ENCODE data around the gene IKBKE. TPM values are rescaled to one million over a fixed set of nuclear protein-coding genes. Genes with fewer than 3 reads are reported as not detected.

The IKBKE gene
- total RNA-seq, 2 donors from 2014 or later: 3.6 to 6.1 TPM

DNA sequence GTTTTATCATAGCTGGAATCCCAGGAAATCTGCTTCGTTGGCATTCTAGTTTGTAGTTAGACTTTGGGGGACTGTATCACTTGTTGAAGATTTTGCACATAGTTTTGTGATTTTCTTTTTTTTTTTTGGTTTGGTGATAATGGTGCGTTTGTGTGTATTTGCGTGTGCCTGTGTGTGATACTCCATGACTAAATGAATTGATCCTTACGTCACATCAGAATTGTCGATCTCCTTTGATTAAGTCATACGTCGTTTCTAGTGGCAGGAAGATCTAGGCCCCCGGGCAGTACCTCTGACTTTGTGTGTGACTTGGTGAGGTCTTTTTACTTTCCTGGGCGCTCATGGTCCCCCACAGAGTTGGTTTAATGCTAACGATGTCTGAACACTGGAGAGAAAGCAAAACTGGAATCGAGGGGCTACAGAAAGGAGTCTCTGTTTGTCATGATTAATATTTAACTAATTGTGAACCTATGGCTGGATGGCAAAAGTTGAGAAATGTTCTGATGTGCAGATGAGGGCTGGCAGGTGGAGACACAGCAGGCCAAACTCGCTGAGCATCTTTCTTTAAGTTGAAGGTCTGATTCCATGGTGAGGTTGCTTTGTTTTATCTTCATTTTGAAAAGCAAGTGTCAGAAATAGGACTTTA lies 39.5 kb downstream of the IKBKE start:
- WGBS: 86% methylated on average over 12 of the region's 12 CpGs
- Histone ChIP-seq H3K27me3 (replicated peaks; ENCODE audit: insufficient read depth) (no peaks in the 10 kb centered on the region), H3K9me3 (no peaks in the 10 kb centered on the region), H3K36me3 (no peaks in the 10 kb centered on the region), H3K27ac (no peak overlapping the region), H3K4me1 (replicated peaks) (no peaks in the 10 kb centered on the region), H3K4me3 (no peak overlapping the region)
- no peak for DNase-seq (ENCODE audit: low spot score)
- TF ChIP-seq POLR2A (IDR thresholded peaks at IDR 0.05) (no peak), POLR2AphosphoS5 (IDR thresholded peaks at IDR 0.05) (no peak)
- TF ChIP-seq, protein P1, sequence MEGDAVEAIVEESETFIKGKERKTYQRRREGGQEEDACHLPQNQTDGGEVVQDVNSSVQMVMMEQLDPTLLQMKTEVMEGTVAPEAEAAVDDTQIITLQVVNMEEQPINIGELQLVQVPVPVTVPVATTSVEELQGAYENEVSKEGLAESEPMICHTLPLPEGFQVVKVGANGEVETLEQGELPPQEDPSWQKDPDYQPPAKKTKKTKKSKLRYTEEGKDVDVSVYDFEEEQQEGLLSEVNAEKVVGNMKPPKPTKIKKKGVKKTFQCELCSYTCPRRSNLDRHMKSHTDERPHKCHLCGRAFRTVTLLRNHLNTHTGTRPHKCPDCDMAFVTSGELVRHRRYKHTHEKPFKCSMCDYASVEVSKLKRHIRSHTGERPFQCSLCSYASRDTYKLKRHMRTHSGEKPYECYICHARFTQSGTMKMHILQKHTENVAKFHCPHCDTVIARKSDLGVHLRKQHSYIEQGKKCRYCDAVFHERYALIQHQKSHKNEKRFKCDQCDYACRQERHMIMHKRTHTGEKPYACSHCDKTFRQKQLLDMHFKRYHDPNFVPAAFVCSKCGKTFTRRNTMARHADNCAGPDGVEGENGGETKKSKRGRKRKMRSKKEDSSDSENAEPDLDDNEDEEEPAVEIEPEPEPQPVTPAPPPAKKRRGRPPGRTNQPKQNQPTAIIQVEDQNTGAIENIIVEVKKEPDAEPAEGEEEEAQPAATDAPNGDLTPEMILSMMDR (IDR thresholded peaks at IDR 0.05): no peak
- intact Hi-C loops (cut with DNase I): no loop called here

DNA sequence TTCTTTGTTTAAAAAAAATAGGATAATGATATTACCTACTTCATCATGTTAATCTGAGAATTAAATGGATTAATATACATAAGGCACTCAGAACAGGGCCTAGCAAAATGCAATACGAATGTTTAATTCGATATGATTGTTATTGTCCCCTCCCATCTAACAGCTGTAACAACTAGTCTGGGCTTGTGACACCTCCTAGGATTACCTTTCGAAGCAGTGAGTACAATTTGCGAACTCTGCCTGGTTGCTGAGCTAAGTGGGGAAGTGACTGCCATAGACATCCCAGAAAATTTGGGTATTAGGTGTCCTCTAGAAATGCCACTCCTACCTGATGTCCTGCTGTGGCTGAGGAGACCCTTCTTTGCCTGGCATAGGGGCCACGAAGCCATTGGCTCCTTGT lies 40.1 kb downstream of the IKBKE start:
- Histone ChIP-seq H3K4me1 (replicated peaks) (no peaks in the 10 kb centered on the region), H3K36me3 (no peaks in the 10 kb centered on the region), H3K4me3 (no peak overlapping the region), H3K9me3 (no peaks in the 10 kb centered on the region), H3K27ac (no peak overlapping the region), H3K27me3 (replicated peaks; ENCODE audit: insufficient read depth) (no peaks in the 10 kb centered on the region)
- intact Hi-C loops (cut with DNase I): no loop called here
- DNase-seq (ENCODE audit: low spot score): no peak
- 53% methylated on average over 5 of the region's 5 CpGs for WGBS
- TF ChIP-seq POLR2AphosphoS5 (IDR thresholded peaks at IDR 0.05): no peak
- TF ChIP-seq POLR2A (IDR thresholded peaks at IDR 0.05): no peak
- TF ChIP-seq, protein P1 (IDR thresholded peaks at IDR 0.05): no peak

DNA sequence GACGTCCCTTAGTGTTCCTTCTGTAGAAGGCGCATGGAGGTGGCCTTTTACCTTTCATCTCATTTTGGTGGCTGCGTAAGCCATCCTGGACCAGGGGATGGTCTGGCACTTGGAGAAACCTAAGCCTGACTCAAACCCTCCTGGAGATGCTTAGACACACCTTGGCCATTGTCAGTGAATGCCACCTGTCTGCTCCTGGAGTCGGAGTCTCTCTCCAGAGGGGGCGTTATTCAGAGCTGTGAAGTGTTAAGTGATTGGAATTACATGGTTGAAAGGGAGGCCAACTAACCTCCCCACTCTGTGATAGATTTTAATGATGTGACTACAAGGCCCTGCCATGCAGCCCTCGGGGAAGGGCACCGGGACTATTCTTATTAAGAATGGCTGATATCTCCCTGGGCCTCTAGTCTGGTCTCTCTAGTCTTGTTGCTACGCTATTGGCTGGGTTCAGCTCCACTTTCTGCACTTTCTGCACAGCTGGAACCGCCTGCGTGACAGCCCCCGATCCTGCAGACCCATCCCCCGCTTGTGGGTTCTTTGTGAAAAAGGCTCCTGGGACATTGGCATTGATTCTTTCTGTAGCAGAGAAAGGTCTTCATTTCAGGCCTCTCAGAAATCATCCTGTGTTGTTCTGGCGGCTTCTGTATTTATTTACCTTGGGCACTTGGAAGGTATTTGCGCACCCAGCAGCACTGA lies 41.2 kb downstream of the IKBKE start:
- H3K27me3 ChIP-seq (replicated peaks; ENCODE audit: insufficient read depth): no peaks in the 10 kb centered on the region
- no peaks in the 10 kb centered on the region for H3K36me3 ChIP-seq
- no peak for TF ChIP-seq POLR2AphosphoS5 (IDR thresholded peaks at IDR 0.05)
- TF ChIP-seq, protein P1 (IDR thresholded peaks at IDR 0.05): no peak
- no peak for TF ChIP-seq POLR2A (IDR thresholded peaks at IDR 0.05)
- no peak overlapping the region for H3K4me3 ChIP-seq
- H3K9me3 ChIP-seq: no peaks in the 10 kb centered on the region
- H3K4me1 ChIP-seq (replicated peaks): no peaks in the 10 kb centered on the region
- no peak for DNase-seq (ENCODE audit: low spot score)
- peak overlapping the region; percentile 43 to 61 for H3K27ac ChIP-seq
- intact Hi-C loops (cut with DNase I): no loop called here
- WGBS: 68% methylated on average over 14 of the region's 14 CpGs

DNA sequence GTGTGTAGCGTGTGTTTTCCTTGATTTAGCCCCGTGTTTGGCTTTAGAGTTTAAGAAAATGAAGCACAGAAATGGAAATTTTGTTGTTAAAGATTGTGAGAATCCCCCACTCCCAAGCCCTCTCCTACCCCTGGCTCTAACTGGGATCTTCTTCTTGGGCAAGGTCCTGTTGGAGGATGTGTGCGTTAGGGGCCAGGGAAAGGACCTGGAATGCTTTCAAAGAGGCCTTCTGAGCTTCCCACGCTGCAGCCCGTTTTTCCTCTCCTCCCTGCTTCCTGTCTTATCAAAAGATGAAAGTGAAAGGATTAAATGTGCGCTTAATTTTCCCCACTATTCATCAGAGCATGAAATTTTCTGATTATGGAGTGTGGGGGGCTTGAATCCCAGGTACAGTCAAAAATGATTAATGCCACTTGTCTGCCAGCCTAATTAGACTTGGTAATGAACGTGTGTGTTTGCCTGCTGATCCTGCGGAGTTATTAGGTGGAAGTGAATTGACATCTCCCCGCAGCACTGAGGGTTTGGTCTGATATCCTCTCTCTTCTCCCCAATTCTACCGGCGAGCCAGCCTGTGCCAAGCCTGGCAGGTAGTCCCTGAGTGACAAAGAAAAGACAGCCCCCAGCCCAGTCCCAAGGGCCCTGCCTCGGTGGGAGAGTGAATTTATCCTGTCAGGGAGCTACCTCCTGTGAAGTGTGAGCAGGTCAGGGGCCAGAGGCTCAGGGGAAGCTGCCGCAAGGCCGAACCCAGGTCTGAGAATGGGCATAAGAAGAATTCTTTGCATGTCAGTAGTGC lies 42.0 kb downstream of the IKBKE start:
- 47% methylated on average over 14 of the region's 14 CpGs for WGBS
- no peaks in the 10 kb centered on the region for H3K9me3 ChIP-seq
- no peaks in the 10 kb centered on the region for H3K4me1 ChIP-seq (replicated peaks)
- no peaks in the 10 kb centered on the region for H3K36me3 ChIP-seq
- intact Hi-C loops (cut with DNase I): no loop called here
- H3K4me3 ChIP-seq: no peak overlapping the region
- H3K27ac ChIP-seq: peak overlapping the region; percentile 43 to 61
- no peaks in the 10 kb centered on the region for H3K27me3 ChIP-seq (replicated peaks; ENCODE audit: insufficient read depth)
- TF ChIP-seq POLR2AphosphoS5 (IDR thresholded peaks at IDR 0.05): peak; percentile 10
- TF ChIP-seq POLR2A (IDR thresholded peaks at IDR 0.05): no peak
- no peak for DNase-seq (ENCODE audit: low spot score)

DNA sequence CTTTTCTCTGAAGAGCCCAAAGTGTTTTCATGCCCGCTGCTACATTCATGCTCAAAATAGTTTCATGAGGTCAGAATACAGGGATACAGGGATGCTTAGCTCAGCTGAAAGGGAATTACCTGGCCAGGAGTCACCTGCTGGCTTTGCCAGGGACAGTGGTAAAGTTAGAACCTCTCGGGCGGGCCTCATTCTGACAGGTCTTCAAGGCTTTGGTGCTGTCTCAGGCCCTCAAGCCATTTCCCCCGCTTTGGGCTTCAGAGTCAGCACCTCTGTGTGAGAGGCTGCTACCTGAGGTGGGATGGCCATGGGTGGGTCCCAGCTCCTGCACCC lies 42.5 kb downstream of the IKBKE start:
- Histone ChIP-seq H3K27me3 (replicated peaks; ENCODE audit: insufficient read depth) (no peaks in the 10 kb centered on the region), H3K4me1 (replicated peaks) (no peaks in the 10 kb centered on the region), H3K4me3 (no peak overlapping the region), H3K36me3 (no peaks in the 10 kb centered on the region), H3K27ac (peak overlapping the region; percentile 43 to 61), H3K9me3 (no peaks in the 10 kb centered on the region)
- WGBS: 69% methylated on average over 4 of the region's 4 CpGs
- DNase-seq (ENCODE audit: low spot score): no peak
- TF ChIP-seq POLR2A (IDR thresholded peaks at IDR 0.05) (no peak), POLR2AphosphoS5 (IDR thresholded peaks at IDR 0.05) (no peak)
- TF ChIP-seq, protein P1 (IDR thresholded peaks at IDR 0.05): no peak
- intact Hi-C loops (cut with DNase I): no loop called here

Measured in prostate gland (tissue), 2 donors.